Right atrium auricular region (tissue), 2 donors: ENCODE measurements around the gene DSTYK. TPM values are rescaled to one million over a fixed set of nuclear protein-coding genes. Genes with fewer than 3 reads are reported as not detected.

Experiments
- DNase-seq: peaks from one replicate; pipeline ENCODE4 v3.0.0-alpha.2; 2019; ENCODE audit warnings: low spot score
- H3K27ac ChIP-seq, 2 donors: fragments of 200-600 bp; sonication (generic); 1 replicate in 1 of 2; 2 replicates in 1 of 2; pipeline ENCODE4 v1.5.1; 2016 to 2019
- H3K27me3 ChIP-seq, 2 donors: fragments of 200-600 bp; sonication (generic); one replicate each; pipeline versions ENCODE4 v1.5.1 to v1.6.0; 2017 to 2019
- H3K36me3 ChIP-seq: fragments of 200-600 bp; sonication (generic); one replicate; pipeline ENCODE4 v1.5.1; 2016
- H3K4me1 ChIP-seq, 2 donors: fragments of 200-600 bp; sonication (generic); one replicate each; pipeline versions ENCODE4 v1.5.1 to v1.6.0; 2017 to 2019
- H3K4me3 ChIP-seq, 2 donors: fragments of 200-600 bp; sonication (generic); 1 replicate in 1 of 2; 2 replicates in 1 of 2; pipeline ENCODE4 v1.5.1; 2017 to 2019; ENCODE audit warnings: mild to moderate bottlenecking in 1 of 2, moderate library complexity in 1 of 2
- H3K9me3 ChIP-seq, 2 donors: fragments of 200-600 bp; sonication (generic); one replicate each; pipeline ENCODE4 v1.5.1; 2019
- total RNA-seq, 2 donors: library from RNA; depleted of rRNA; stranded (reverse); fragments of >200 nt; gene quantifications; one replicate each; pipeline ENCODE4 v1.1.0, GENCODE V29; 2016
- TF ChIP-seq, protein P1 (sequence below), 2 donors: fragments of 200-600 bp; sonication (generic); IDR thresholded peaks; one replicate each; pipeline ENCODE4 v1.5.1; 2019; ENCODE audit warnings: antibody characterized with exemption in 2 of 2

DSTYK gene
- total RNA-seq, 2 donors from 2014 or later: 6.7 to 8.9 TPM

DNA sequence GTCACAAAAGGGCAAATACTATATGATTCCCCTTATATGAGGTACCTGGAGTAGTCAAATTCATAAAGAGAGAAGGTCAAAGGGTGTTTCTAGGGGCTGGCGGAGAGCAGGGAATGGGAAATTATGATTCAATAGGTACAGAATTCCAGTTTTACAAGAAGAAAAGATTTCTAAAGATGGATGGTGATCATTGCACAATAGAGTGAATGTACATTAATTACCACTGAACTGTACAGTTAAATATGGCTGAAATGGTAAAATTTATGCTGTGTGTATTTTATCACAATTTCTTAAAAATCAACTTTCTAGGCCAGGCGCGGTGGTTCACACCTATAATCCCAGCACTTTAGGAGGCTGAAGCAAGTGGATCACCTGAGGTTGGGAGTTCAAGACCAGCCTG is 109.1 kb downstream of the DSTYK start:
- Histone ChIP-seq H3K4me1 (no peaks in the 10 kb centered on the region), H3K27me3 (no peaks in the 10 kb centered on the region), H3K9me3 (no peaks in the 10 kb centered on the region), H3K36me3 (peaks cover 71% of the 10 kb centered on the region), H3K27ac (no peak overlapping the region), H3K4me3 (no peak overlapping the region)
- no peak for DNase-seq
- TF ChIP-seq, protein P1, sequence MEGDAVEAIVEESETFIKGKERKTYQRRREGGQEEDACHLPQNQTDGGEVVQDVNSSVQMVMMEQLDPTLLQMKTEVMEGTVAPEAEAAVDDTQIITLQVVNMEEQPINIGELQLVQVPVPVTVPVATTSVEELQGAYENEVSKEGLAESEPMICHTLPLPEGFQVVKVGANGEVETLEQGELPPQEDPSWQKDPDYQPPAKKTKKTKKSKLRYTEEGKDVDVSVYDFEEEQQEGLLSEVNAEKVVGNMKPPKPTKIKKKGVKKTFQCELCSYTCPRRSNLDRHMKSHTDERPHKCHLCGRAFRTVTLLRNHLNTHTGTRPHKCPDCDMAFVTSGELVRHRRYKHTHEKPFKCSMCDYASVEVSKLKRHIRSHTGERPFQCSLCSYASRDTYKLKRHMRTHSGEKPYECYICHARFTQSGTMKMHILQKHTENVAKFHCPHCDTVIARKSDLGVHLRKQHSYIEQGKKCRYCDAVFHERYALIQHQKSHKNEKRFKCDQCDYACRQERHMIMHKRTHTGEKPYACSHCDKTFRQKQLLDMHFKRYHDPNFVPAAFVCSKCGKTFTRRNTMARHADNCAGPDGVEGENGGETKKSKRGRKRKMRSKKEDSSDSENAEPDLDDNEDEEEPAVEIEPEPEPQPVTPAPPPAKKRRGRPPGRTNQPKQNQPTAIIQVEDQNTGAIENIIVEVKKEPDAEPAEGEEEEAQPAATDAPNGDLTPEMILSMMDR (IDR thresholded peaks at IDR 0.05): no peak

DNA sequence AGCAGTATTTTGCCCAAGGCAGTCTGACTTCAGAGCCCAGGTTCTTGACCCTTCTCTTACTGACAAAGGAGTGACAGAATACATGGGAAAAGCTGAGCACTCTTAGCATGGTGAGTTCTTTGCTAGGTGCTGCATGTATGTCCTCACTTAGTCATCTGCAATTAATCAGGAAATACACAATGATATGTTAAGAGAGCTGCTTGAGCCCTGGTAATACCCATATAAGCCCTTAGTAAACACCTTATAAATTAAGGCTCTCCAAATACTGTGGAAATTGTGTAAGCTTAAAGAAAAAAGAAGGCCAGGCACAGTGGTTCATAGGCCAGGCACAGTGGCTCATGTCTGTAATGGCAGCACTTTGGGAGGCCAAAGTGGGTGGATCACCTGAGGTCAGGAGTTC is 113.3 kb downstream of the DSTYK start:
- no peak for DNase-seq
- Histone ChIP-seq H3K9me3 (no peaks in the 10 kb centered on the region), H3K4me3 (no peak overlapping the region), H3K36me3 (peaks cover 91% of the 10 kb centered on the region), H3K27ac (no peak overlapping the region), H3K27me3 (no peaks in the 10 kb centered on the region), H3K4me1 (no peaks in the 10 kb centered on the region)
- TF ChIP-seq, protein P1 (IDR thresholded peaks at IDR 0.05): no peak

DNA sequence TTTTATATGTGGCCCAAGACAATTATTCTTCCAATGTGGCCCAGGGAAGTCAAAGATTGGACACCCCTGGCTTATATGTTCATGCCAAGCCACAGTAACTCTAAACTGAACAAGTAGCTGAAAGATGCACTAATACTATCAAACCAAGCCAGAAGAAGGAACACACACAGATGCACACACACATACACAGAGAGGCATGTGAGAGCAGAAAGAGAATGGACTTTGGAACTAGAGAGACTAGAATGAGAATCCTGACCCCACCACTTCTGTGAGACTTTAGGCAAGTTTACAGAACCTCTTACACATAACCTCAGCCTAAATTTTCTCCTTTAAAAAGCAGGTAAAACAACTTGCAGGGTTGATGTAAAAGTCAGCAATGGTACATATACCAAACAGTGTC is 116.1 kb downstream of the DSTYK start:
- TF ChIP-seq, protein P1 (IDR thresholded peaks at IDR 0.05): no peak
- no peak overlapping the region for H3K4me3 ChIP-seq
- peaks cover 88% of the 10 kb centered on the region for H3K36me3 ChIP-seq
- H3K27me3 ChIP-seq: no peaks in the 10 kb centered on the region
- DNase-seq: no peak
- H3K9me3 ChIP-seq: no peaks in the 10 kb centered on the region
- H3K4me1 ChIP-seq: no peaks in the 10 kb centered on the region
- no peak overlapping the region for H3K27ac ChIP-seq

Other genes with a start within 250 kb of the DSTYK start
- under 1 TPM; 0.41 to 0.67 TPM for gene CNTN2, start 168.5 kb downstream of the DSTYK start, total RNA-seq
- 1 to 10 TPM; 2.4 to 2.9 TPM for gene TMEM81, start 127.2 kb downstream of the DSTYK start, total RNA-seq
- 10 to 100 TPM; 10.3 to 12.4 TPM for gene RBBP5, start 89.7 kb downstream of the DSTYK start, total RNA-seq
- 10 to 100 TPM in 1 of 2 donors, 1 to 10 TPM in 1; 8.5 to 11.9 TPM for gene TMCC2, start 16.2 kb upstream of the DSTYK start, total RNA-seq
- gene NUAK2, start 110.0 kb upstream of the DSTYK start, total RNA-seq: 1 to 10 TPM in 1 of 2 donors, under 1 TPM in 1; 0.67 to 1.7 TPM
- under 1 TPM in 1 of 2 donors, not detected in 1; 0.24 TPM for gene KLHDC8A, start 145.2 kb upstream of the DSTYK start, total RNA-seq
- not detected for gene LEMD1, start 210.4 kb upstream of the DSTYK start, total RNA-seq
- gene BLACAT1, start 244.3 kb upstream of the DSTYK start, total RNA-seq: under 1 TPM; 0.24 to 0.26 TPM